ENCODE results near the gene RTN3. TPM values are rescaled to one million over a fixed set of nuclear protein-coding genes. Genes with fewer than 3 reads are reported as not detected.

RTN3 gene
- total RNA-seq, 1 donor from 2014 or later, result 56.6 TPM

DNA sequence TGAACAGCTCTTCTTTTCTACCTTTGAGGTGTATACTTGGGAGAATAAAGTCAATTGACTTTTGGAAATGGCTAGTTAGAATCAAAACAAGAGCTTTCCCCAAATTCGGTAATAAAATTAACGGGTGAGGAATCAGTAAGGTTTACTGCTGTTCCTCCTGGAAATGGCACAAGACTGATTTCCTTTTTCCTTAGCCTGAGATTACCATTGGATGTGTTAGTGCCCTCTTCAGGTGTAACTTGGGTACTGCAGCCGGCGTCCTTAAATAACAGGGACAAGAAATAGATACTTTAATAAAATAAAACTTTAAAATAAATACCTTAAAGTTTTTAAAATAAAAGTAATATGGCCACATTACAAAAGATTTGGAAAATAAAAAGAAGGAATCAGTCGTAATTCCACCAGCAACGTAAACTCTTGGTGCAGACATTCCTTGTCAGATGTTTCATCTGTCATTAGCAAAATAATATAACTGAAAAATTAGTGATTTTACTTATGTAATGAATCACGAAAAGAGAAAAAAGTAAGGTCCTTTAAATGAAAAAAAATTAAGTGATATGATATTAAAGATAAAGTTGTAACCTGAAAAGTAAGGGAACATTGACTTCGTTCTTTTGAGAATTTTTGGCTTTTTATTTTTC is 57.5 kb downstream of the RTN3 start:
- DNase-seq (ENCODE audit: low spot score), result peak; percentile 73

GRCh38 chr11:63745304-63746170 is 64.2 kb downstream of the RTN3 start:
- DNase-seq (ENCODE audit: low spot score), result peak; percentile 39

- peak; percentile 85 for DNase-seq (ENCODE audit: low spot score)
These were observed 65.7 kb downstream of the RTN3 start for GRCh38 chr11:63747011-63747410.

- DNase-seq (ENCODE audit: low spot score), result no peak
These were observed 68.3 kb downstream of the RTN3 start for GRCh38 chr11:63749624-63750023.

GRCh38 chr11:63756919-63757761 is 75.8 kb downstream of the RTN3 start:
- no peak for DNase-seq (ENCODE audit: low spot score)

- no peak for DNase-seq (ENCODE audit: low spot score)
These were observed 79.3 kb downstream of the RTN3 start for GRCh38 chr11:63760487-63761079.

GRCh38 chr11:63761188-63761587 is 79.9 kb downstream of the RTN3 start:
- DNase-seq (ENCODE audit: low spot score), result no peak

- DNase-seq (ENCODE audit: low spot score), result peak; percentile 92
These were observed 80.8 kb downstream of the RTN3 start for GRCh38 chr11:63761931-63762653.

DNA sequence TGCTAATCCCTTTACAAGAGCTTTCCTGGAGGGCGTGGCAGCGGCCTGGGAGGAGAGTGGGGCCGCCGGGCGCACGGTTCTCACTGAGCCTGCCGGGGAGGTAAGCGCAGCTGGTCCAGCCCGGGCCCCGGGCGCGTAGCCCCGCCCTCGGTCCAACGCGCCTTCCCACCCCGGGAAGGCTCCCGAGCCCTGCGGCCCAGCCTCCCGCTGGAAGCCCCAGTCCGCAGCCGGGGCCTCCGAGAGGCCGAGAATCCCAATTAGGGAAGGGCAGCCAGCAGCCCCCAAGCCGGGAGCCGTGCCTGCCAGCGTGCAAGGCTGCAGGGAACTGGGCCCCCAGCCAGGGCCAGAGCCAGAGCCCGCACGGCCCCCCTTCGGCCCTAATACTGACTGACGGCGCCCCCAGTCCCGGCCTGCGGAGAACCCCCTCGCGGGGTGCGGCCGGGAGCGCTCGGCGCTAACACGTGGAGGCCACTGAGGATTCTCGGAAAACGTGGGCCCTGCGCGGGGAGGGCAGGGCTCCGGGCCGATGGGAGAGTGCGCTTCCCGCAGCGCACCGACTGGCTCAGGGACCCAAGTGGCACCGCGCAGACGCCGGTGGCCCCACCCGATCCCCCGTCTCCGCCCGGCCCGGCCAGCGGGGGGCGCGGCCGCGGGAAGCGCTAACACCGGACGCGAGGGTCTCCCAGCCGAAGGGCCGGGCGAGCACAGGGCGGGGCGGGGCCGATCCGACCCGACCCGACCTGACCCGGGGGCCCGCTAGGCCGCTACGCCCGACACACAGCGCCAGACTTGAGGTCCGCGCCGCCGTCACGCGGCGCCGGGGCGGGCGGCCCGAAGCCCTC is 81.6 kb downstream of the RTN3 start:
- DNase-seq (ENCODE audit: low spot score), result peak; percentile 89

DNA sequence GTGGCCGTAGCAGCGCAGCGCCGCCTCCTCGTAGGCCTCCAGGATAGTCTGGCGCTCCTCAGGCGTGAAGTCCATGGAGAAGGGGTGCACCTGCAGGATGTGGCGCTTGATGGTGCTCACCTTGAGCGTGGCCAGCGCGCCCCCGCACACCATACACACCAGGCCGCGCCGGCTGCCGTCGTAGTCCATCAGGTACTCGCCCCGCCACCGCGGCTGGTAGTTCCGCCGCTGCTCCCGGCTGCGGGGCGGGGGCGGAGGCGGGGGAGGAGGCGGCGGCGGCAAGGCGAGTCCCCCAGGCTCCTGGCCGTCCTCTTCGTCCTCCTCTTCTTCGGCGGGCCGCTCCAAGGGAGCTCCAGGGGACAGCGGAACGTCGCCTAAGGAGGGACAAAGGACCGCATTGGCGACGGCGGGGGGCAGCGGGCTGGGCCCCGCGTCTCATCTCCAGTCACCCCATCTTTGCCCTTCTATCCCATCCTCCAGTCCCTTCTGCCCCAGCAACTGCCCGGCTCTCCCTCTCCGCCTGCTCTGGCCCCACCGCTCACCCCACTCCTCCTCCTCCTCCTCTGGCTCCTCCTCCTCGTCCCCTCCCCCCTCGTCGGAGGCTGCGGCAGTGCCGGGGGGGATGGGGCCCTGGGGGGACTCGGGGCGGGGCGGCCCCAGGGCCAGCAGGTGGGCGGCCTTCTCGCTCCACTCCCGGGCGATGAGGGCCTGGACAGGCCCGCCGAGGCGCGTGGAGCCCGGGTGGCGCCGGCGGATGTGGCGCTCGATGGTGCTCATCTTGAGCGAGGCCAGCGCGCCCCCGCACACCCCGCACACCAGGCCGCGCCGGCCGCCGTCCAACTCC is 82.4 kb downstream of the RTN3 start:
- DNase-seq (ENCODE audit: low spot score), result peak; percentile 76

- peak; percentile 31 for DNase-seq (ENCODE audit: low spot score)
These were observed 83.0 kb downstream of the RTN3 start for GRCh38 chr11:63764340-63764678.

- DNase-seq (ENCODE audit: low spot score), result peak; percentile 57
These were observed 83.7 kb downstream of the RTN3 start for GRCh38 chr11:63764679-63765647.

- no peak for DNase-seq (ENCODE audit: low spot score)
These were observed 84.5 kb downstream of the RTN3 start for GRCh38 chr11:63765688-63766241.

DNA sequence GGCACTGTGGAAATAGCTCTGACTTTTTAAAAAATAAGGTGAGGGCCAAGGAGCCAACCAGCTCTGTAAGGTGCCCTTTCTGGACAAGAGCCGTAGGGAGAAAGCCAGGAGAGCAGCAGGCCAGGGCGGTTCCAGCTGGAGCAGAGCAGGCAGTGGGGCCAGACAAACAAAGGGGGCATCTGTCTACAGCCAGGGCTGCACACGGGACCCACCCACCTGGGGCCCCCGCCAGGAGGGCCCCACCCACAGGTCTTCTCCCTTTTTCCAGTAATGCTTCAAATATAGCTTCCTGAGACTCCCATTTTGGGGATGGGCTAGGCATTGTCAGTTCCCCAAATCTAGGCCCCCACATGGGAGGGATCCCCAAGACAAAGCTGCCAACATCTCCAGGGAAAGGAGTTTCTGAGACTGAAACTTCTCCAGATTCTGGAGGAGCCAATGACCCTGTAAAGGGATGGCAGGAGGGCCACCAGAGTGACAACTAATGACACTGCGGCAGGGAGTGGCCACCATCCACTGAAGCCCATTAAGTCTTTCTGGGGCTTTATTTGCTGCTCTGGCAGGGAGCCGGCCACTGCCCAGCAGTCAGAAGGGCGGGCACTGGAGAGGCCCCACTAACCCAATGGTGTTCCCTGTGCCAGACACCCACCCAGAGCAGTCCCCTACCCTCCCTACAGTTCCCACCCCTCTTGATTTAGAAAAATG is 85.4 kb downstream of the RTN3 start:
- peak; percentile 33 for DNase-seq (ENCODE audit: low spot score)

GRCh38 chr11:63767267-63767564 is 85.9 kb downstream of the RTN3 start:
- DNase-seq (ENCODE audit: low spot score), result no peak

DNA sequence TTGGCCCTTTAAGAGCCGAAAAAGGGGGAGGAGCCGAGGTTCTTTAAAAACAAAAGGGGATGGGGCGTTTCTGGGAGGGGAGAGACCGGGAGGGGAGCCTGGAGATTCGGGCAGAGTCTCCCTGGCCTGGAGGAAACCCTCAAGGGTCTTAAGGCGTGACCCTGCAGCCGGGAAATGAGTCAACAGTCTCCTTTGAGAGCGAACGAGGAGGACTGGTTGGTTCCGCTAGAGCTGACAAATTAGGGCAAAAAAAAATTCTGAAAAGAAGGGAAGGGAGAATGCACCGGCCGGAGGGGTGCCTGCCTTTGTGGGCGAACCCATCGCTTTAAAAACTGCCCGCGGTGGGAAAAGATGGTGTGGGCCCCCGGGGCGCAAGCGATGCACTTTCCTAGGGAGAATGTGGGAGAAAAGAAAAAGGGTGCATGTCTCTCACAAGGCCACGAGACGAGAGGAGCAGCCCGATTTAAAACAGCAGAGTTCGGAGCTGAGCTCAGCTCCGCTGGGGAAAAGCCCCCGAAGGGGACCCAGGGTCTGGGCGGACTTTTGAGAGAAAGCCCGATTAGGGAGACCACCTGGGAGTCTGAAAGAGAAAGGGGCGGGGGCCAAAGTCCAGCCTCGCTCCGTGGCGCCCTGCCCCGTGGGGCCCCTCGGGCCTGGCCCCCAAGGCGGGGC is 86.4 kb downstream of the RTN3 start:
- DNase-seq (ENCODE audit: low spot score), result peak; percentile 91
